ENCODE data around the gene MGAT5B. TPM values are rescaled to one million over a fixed set of nuclear protein-coding genes. Genes with fewer than 3 reads are reported as not detected.

MGAT5B gene
- total and polyA plus RNA-seq, 9 of the 15 experiments (the other 6 are each of a cell fraction or from before 2014, with no cell fraction given), result 0.09 to 0.43 (median 0.18) TPM; not detected in 4

GRCh38 chr17:76961869-76962268, 93.7 kb downstream of the MGAT5B start (continued):
- no peak for TF ChIP-seq ATF6 (CRISPR knock-in tag; IDR thresholded peaks at IDR 0.05)
- TF ChIP-seq SIX5 (IDR thresholded peaks at IDR 0.05; ENCODE audit: borderline replicate concordance in 1 of 2, insufficient read depth in 1 of 2, low read depth in 1 of 2, low read length in 2 of 2), result no peak
- no peak for TF ChIP-seq ZNF592 (IDR thresholded peaks at IDR 0.05)

- no TSS peak for BruUV-seq (replicated peaks)
- Histone ChIP-seq H3K4me3 (no peak overlapping the region), H3K27me3 (ENCODE audit: control insufficient read depth in 2 of 2, insufficient read depth in 2 of 2, low read length in 2 of 2) (peaks cover 40 to 85% of the 10 kb centered on the region in 2 experiments), H3K9ac (ENCODE audit: insufficient read depth in 1 of 2, low read depth in 2 of 2, low read length in 2 of 2) (no peak overlapping the region), H3K27ac (ENCODE audit: extremely low read depth, low read depth, low read length) (no peak overlapping the region), H4K20me1 (replicated peaks; ENCODE audit: control insufficient read depth, insufficient read depth, low read length) (peaks cover 3% of the 10 kb centered on the region; the same call in 1 of the 2 replicates), H3K4me1 (replicated peaks in 1 of 2; ENCODE audit: control insufficient read depth in 2 of 2, insufficient read depth in 2 of 2, low read length in 2 of 2) (no peaks in the 10 kb centered on the region; a peak in 1 of 5 replicates), H2AFZ (ENCODE audit: low read depth, low read length) (no peak overlapping the region), H3K4me2 (ENCODE audit: insufficient read depth, low read length) (no peak overlapping the region), H3K79me2 (ENCODE audit: control insufficient read depth, insufficient read depth, low read length) (no peaks in the 10 kb centered on the region), H3K36me3 (ENCODE audit: control insufficient read depth, insufficient read depth, low read length) (no peaks in the 10 kb centered on the region), H3K9me1 (ENCODE audit: control insufficient read depth, insufficient read depth, low read length) (no peaks in the 10 kb centered on the region), H3K9me3 (replicated peaks; ENCODE audit: control insufficient read depth, insufficient read depth, low read depth, low read length) (no peaks in the 10 kb centered on the region)
- POLR2A ChIA-PET, result no interaction called here
- TF ChIP-seq PHF20 (IDR thresholded peaks at IDR 0.05; ENCODE audit: partially characterized antibody) (no peak), RBM25 (IDR thresholded peaks at IDR 0.05; ENCODE audit: low read depth, low read length, severe bottlenecking) (peak; percentile 42)
- CTCF ChIA-PET (ENCODE audit: low intra/inter-chr PET ratio), result no interaction called here
- in situ Hi-C loops (cut with MboI) (no loop called here), intact Hi-C loops (cut with micrococcal nuclease) (no loop called here)
- no peak for DNase-seq (ENCODE audit: extremely low read depth in 1 of 4, low spot score in 3 of 4)
- WGBS (ENCODE audit: insufficient coverage, low coverage, missing lambda C conversion rate), result 0% methylated on average over 1 of the region's 1 CpG
- no peak for FAIRE-seq
- ATAC-seq, result no peak
Measured at GRCh38 chr17:76962858-76963257, 94.7 kb downstream of the MGAT5B start.
